Upper lobe of left lung (tissue), 6 donors: Measurements from ENCODE around the gene TRPM2. TPM values are rescaled to one million over a fixed set of nuclear protein-coding genes. Genes with fewer than 3 reads are reported as not detected.
A peak's percentile ranks its signal among the peaks of the same experiment; 100 is the strongest.
"Not testable (repeated sequence)": the region's sequence is repeated elsewhere in the genome, so short reads cannot be mapped to it uniquely, and the experiment has no call there.

Experiments used
- ATAC-seq, 2 donors: fragments of 200-7000 bp; cut with Tn5 transposase; one replicate each; pipeline ENCODE4 v1.9.1; 2022; ENCODE audit warnings: mild to moderate bottlenecking in 2 of 2, moderate library complexity in 2 of 2; ENCODE audit not compliant: low FRiP score in 2 of 2
- DNase-seq, 2 donors: peaks; one replicate each; pipeline ENCODE4 v3.0.0-alpha.2; 2019 to 2020
- H3K27ac ChIP-seq, 4 donors: fragments of 200-600 bp; sonication (generic); one replicate each; pipeline ENCODE4 v1.5.1; 2016 to 2019
- H3K27me3 ChIP-seq, 4 donors: fragments of 200-600 bp; sonication (generic); one replicate each; pipeline ENCODE4 v1.5.1; 2017 to 2019
- H3K36me3 ChIP-seq, 4 donors: fragments of 200-600 bp; sonication (generic); one replicate each; pipeline ENCODE4 v1.5.1; 2016 to 2019
- H3K4me1 ChIP-seq, 4 donors: fragments of 200-600 bp; sonication (generic); one replicate each; pipeline ENCODE4 v1.5.1; 2018 to 2019
- H3K4me3 ChIP-seq, 4 donors: fragments of 200-600 bp; sonication (generic); one replicate each; pipeline ENCODE4 v1.5.1; 2017 to 2019; ENCODE audit warnings: mild to moderate bottlenecking in 2 of 4, moderate library complexity in 1 of 4
- H3K9me3 ChIP-seq, 4 donors: fragments of 200-600 bp; sonication (generic); one replicate each; pipeline ENCODE4 v1.5.1; 2018 to 2019
- CTCF ChIP-seq, 6 experiments: fragments of 450-650 bp in 4 of 6; fragments of 200-600 bp in 2 of 6; sonication (generic) in 2 of 6; IDR thresholded peaks; one replicate each; pipeline ENCODE4 v1.5.1; 2016 to 2019; ENCODE audit warnings: antibody characterized with exemption in 6 of 6
- EP300 ChIP-seq, 4 donors: sonication (generic); formaldehyde crosslinking; IDR thresholded peaks; one replicate each; pipeline ENCODE4 v1.5.1; 2017; ENCODE audit warnings: antibody characterized with exemption in 4 of 4, control low read depth in 2 of 4
- POLR2A ChIP-seq, 4 donors: fragments of 450-650 bp; IDR thresholded peaks; one replicate each; pipeline ENCODE4 v1.5.1; 2016 to 2017; ENCODE audit warnings: antibody characterized with exemption in 4 of 4, mild to moderate bottlenecking in 2 of 4
- POLR2AphosphoS5 ChIP-seq, 2 donors: sonication (generic); formaldehyde crosslinking; IDR thresholded peaks; one replicate each; pipeline ENCODE4 v1.5.1; 2017; ENCODE audit warnings: antibody characterized with exemption in 2 of 2
- WGBS, 2 donors: methylation state at CpG; one replicate each; pipeline ENCODE4 v1.1.5; 2017 to 2018; 5-methylcytosine and 5-hydroxymethylcytosine counted together
- total RNA-seq, 6 donors: library from RNA; depleted of rRNA in 4 of 6; stranded (reverse); fragments of >200 nt in 4 of 6; gene quantifications; one replicate each; pipeline versions ENCODE4 v1.1.0 to v1.2.1, GENCODE V29; 2016 to 2021
- donor health status: DM: no; HTN: no; CAD: no; lungs with moderate emphysema.
- donor health status: DM: no; HTN: yes; CAD: no; lungs with severe emphysema.

The TRPM2 gene
- total RNA-seq, 6 donors from 2014 or later = 2.2 to 37.7 (median 12.7) TPM

GRCh38 chr21:44416193-44416592, 62.8 kb downstream of the TRPM2 start:
- Histone ChIP-seq H3K27me3 (no peaks in the 10 kb centered on the region), H3K4me3 (no peak overlapping the region), H3K9me3 (no peaks in the 10 kb centered on the region), H3K27ac (no peak overlapping the region), H3K4me1 (no peaks in the 10 kb centered on the region), H3K36me3 (peaks cover 0 to 15% (median 1%) of the 10 kb centered on the region in 4 donors)
- TF ChIP-seq POLR2A (IDR thresholded peaks at IDR 0.05) = no peak
- no peak for TF ChIP-seq CTCF (IDR thresholded peaks at IDR 0.05)
- TF ChIP-seq POLR2AphosphoS5 (IDR thresholded peaks at IDR 0.05) = no peak
- no peak for TF ChIP-seq EP300 (IDR thresholded peaks at IDR 0.05)
- WGBS, 2 donors = 50 to 70% methylated on average over 2 to 8 of the region's 8 CpGs
- DNase-seq = no peak
- ATAC-seq = no peak

GRCh38 chr21:44417621-44418107, 64.2 kb downstream of the TRPM2 start:
- WGBS, 2 donors = 90% methylated on average over 20 of the region's 21 CpGs; no CpG with 5 or more reads in 1 of the 2 donors
- not testable (repeated sequence) for H3K4me3 ChIP-seq, H3K27ac ChIP-seq, H3K27me3 ChIP-seq, ATAC-seq, H3K9me3 ChIP-seq, H3K4me1 ChIP-seq
- H3K36me3 ChIP-seq = peaks cover 0 to 15% (median 1%) of the 10 kb centered on the region in 4 donors
- peak; percentile 16 to 49 for DNase-seq

GRCh38 chr21:44418108-44418875, 64.9 kb downstream of the TRPM2 start:
- no peak overlapping the region for H3K27ac ChIP-seq
- H3K4me1 ChIP-seq = no peaks in the 10 kb centered on the region
- H3K4me3 ChIP-seq = no peak overlapping the region
- peaks cover 0 to 15% (median 1%) of the 10 kb centered on the region in 4 donors for H3K36me3 ChIP-seq
- peak; percentile 10 to 66 for DNase-seq
- TF ChIP-seq CTCF (IDR thresholded peaks at IDR 0.05) = no peak
- no peak for TF ChIP-seq POLR2AphosphoS5 (IDR thresholded peaks at IDR 0.05)
- no peak for TF ChIP-seq POLR2A (IDR thresholded peaks at IDR 0.05)
- TF ChIP-seq EP300 (IDR thresholded peaks at IDR 0.05) = no peak
- no peaks in the 10 kb centered on the region for H3K27me3 ChIP-seq
- 89 to 92% methylated on average over 11 to 23 of the region's 25 CpGs for WGBS, 2 donors
- H3K9me3 ChIP-seq = no peaks in the 10 kb centered on the region
- peak in 1 of 2 donors; percentile 32 for ATAC-seq

- Histone ChIP-seq H3K9me3 (no peaks in the 10 kb centered on the region), H3K36me3 (peaks cover 0 to 15% (median 1%) of the 10 kb centered on the region in 4 donors), H3K4me1 (no peaks in the 10 kb centered on the region), H3K4me3 (no peak overlapping the region), H3K27ac (no peak overlapping the region), H3K27me3 (no peaks in the 10 kb centered on the region)
- TF ChIP-seq CTCF (IDR thresholded peaks at IDR 0.05) (no peak), EP300 (IDR thresholded peaks at IDR 0.05) (no peak), POLR2AphosphoS5 (IDR thresholded peaks at IDR 0.05) (no peak)
- DNase-seq (no peak), ATAC-seq (no peak)
- 84 to 96% methylated on average over 6 to 8 of the region's 8 CpGs for WGBS, 2 donors
These were observed 65.4 kb downstream of the TRPM2 start for GRCh38 chr21:44418876-44419230.

- Histone ChIP-seq H3K9me3 (no peaks in the 10 kb centered on the region), H3K4me1 (no peaks in the 10 kb centered on the region), H3K27me3 (no peaks in the 10 kb centered on the region), H3K4me3 (no peak overlapping the region), H3K36me3 (peaks cover 0 to 7% (median 1%) of the 10 kb centered on the region in 4 donors), H3K27ac (no peak overlapping the region)
- 96 to 100% methylated on average over 3 of the region's 3 CpGs for WGBS, 2 donors
- TF ChIP-seq EP300 (IDR thresholded peaks at IDR 0.05) = no peak
- no peak for TF ChIP-seq POLR2A (IDR thresholded peaks at IDR 0.05)
- TF ChIP-seq CTCF (IDR thresholded peaks at IDR 0.05) = no peak
- no peak for TF ChIP-seq POLR2AphosphoS5 (IDR thresholded peaks at IDR 0.05)
- ATAC-seq (no peak), DNase-seq (no peak)
These were observed 66.3 kb downstream of the TRPM2 start for GRCh38 chr21:44419679-44420078.
